ENCODE data around the gene CCS. TPM values are rescaled to one million over a fixed set of nuclear protein-coding genes. Genes with fewer than 3 reads are reported as not detected.
A peak's percentile ranks its signal among the peaks of the same experiment; 100 is the strongest.
"Not testable (repeated sequence)": the region's sequence is repeated elsewhere in the genome, so short reads cannot be mapped to it uniquely, and the experiment has no call there.

The CCS gene
- total RNA-seq, 1 donor: 28.3 TPM

DNA sequence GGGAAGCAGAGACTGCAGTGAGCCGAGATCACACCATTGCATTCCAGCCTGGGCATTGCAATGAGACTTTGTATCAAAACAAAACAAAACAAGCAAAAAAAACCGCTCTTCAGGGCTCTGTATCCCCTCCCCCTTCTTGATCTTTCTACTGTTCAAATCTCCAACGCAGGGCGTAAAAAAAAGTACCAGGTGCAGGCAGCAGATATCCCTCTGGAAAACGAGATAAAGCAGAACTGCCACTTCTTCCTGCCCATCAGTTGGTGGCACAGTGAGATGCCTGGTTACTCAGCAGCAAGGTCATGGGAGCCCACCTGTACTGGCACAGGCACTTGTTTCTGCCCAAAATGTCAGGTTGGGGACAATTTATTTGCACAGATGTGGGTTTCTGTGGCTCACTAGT, 11.2 kb downstream of the CCS start:
- DNase-seq (ENCODE audit: low read depth): no peak
- no peak overlapping the region for H3K4me3 ChIP-seq (ENCODE audit: low read depth, low read length)
- TF ChIP-seq, protein P1, sequence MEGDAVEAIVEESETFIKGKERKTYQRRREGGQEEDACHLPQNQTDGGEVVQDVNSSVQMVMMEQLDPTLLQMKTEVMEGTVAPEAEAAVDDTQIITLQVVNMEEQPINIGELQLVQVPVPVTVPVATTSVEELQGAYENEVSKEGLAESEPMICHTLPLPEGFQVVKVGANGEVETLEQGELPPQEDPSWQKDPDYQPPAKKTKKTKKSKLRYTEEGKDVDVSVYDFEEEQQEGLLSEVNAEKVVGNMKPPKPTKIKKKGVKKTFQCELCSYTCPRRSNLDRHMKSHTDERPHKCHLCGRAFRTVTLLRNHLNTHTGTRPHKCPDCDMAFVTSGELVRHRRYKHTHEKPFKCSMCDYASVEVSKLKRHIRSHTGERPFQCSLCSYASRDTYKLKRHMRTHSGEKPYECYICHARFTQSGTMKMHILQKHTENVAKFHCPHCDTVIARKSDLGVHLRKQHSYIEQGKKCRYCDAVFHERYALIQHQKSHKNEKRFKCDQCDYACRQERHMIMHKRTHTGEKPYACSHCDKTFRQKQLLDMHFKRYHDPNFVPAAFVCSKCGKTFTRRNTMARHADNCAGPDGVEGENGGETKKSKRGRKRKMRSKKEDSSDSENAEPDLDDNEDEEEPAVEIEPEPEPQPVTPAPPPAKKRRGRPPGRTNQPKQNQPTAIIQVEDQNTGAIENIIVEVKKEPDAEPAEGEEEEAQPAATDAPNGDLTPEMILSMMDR (IDR thresholded peaks at IDR 0.05; ENCODE audit: insufficient read depth, low read length): no peak

DNA sequence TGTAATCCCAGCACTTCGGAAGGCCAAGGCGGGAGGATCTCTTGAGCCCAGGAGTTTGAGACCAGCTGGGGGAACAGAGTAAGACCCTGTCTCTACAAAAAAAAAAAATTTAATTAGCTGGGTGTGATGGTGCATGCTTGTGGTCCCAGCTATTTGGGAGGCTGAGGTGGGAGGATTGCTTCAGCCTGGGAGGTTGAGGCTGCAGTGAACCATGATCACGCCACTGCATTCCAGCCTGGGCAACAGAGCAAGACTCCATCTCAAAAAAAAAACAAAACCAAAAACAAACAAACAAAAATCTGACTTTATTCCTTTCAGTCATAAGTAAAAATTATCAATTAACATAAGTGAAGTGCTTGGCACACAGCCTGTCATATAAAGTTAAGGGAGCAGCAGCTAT, 13.6 kb downstream of the CCS start:
- H3K4me3 ChIP-seq (ENCODE audit: low read depth, low read length); DNase-seq (ENCODE audit: low read depth): not testable (repeated sequence)

DNA sequence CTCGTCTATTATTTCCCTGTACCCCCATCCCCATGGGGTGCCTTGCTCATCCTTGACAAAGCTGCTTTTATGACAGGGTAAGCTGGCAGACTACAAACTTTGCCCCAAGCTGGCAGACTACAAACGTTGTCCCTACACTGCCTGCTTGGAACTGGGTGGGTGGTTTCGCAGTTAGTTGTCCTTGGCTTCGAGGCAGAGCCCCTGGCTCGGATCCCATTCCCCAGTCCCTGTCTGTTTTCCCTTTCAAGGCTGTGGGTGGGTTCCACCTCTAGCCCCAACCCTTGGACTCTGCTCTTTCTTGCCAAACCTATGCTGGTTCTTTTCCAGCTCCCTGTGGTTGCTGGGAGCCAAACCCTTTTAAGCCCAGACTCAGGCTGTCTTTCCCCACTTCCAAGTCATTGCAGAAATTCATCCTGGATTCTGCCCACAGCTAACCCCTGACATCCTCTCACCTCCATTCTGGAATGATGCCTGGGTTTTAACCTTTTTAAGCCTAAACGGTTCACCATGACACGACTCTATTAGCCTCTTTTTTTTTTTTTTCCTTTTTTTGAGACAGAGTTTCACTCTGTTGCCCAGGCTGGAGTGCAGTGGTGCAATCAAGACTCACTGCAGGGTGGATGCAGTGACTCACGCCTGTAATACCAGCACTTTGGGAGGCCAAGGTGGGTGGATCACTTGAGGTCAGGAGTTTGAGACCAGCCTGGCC, 14.3 kb downstream of the CCS start:
- TF ChIP-seq, protein P1 (IDR thresholded peaks at IDR 0.05; ENCODE audit: insufficient read depth, low read length): no peak
- peak; percentile 96 for DNase-seq (ENCODE audit: low read depth)
- no peak overlapping the region for H3K4me3 ChIP-seq (ENCODE audit: low read depth, low read length)

DNA sequence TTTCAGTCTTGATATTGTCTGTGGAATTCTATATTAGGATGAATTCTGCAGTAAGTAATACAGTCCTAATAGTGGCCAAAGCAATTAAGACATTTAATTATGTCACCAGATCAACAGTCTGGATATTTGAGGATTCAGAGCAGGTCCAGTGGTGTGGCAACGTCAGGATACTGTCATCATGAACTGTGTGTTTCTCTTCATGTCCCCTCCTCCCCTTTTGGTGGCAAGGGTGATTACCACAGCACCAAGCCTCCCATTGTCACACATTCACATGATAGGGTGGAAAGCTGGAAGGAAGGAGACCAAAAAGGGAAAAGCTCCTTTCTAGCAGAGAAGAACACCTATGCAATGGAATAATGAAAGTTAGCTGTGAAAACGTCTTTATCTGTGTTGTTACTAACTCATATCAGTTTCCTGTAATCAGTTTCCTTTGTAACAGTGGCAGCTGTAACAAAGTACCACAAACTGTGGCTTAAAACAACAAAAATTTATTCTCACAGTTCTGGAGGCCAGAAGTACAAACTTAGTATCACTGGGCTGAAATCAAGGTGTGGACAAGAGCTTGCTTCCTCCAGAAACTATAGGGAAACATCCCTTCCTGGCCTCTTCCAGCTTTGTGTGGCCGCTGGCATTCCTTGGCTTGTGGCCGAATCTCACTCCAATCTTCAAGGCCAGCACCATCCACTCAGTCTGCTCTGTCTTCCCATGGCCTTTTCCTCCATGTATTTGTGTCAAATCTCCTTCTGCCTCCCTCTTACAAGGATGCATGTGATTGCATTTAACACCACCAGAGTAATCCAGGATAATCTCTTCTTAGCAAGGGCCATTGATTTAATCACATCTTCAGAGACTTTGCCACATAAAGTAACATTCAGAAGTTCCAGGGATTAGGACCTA, 17.0 kb downstream of the CCS start:
- DNase-seq (ENCODE audit: low read depth): no peak
- H3K4me3 ChIP-seq (ENCODE audit: low read depth, low read length): no peak overlapping the region
- TF ChIP-seq, protein P1 (IDR thresholded peaks at IDR 0.05; ENCODE audit: insufficient read depth, low read length): no peak

DNA sequence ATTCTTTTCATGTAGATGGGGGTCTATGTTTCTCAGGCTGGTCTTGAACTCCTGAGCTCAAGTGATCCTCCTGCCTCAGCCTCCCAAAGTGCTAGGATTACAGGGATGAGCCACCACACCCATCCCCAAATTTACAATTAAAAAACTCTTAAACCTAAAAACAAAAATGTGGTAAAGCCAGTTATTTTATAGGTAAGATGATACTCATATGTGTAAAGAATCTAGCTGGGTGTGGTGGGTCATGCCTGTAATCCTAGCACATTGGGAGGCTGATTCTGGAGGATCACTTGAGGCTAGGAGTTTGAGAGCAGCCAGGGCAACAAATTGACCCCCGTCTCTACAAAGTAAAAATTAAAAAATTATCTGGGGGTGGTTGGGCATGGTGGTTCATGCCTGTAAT, 19.5 kb downstream of the CCS start:
- no peak overlapping the region for H3K4me3 ChIP-seq (ENCODE audit: low read depth, low read length)
- TF ChIP-seq, protein P1 (IDR thresholded peaks at IDR 0.05; ENCODE audit: insufficient read depth, low read length): no peak

DNA sequence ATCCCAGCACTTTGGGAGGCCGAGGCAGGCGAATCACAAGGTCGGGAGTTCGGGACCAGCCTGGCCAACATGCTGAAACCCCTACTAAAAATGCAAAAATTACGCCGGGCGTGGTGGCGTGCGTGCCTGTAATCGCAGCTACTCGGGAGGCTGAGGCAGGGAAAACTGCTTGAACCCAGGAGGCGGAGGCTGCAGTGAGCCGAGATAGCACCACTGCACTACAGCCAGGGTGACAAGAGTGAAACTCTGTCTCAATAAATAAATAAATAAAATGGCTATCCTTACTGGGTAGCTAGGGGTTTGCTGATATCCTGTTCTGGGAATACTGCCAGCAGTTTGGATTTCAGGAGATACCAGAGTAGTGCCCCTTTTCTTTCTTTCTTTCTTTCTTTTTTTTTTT, 21.1 kb downstream of the CCS start:
- no peak overlapping the region for H3K4me3 ChIP-seq (ENCODE audit: low read depth, low read length)
- TF ChIP-seq, protein P1 (IDR thresholded peaks at IDR 0.05; ENCODE audit: insufficient read depth, low read length): no peak
- DNase-seq (ENCODE audit: low read depth): no peak

More for the DNA sequence above, 19.5 kb downstream of the CCS start:
- DNase-seq (ENCODE audit: low read depth): no peak
